ENCODE data around the gene WDR81. TPM values are rescaled to one million over a fixed set of nuclear protein-coding genes. Genes with fewer than 3 reads are reported as not detected.

The WDR81 gene
- total and polyA plus RNA-seq, 10 of the 15 experiments (the other 5 are each of a cell fraction or from before 2014, with no cell fraction given): 0.13 to 22.4 (median 7.3) TPM; not detected in 1

DNA sequence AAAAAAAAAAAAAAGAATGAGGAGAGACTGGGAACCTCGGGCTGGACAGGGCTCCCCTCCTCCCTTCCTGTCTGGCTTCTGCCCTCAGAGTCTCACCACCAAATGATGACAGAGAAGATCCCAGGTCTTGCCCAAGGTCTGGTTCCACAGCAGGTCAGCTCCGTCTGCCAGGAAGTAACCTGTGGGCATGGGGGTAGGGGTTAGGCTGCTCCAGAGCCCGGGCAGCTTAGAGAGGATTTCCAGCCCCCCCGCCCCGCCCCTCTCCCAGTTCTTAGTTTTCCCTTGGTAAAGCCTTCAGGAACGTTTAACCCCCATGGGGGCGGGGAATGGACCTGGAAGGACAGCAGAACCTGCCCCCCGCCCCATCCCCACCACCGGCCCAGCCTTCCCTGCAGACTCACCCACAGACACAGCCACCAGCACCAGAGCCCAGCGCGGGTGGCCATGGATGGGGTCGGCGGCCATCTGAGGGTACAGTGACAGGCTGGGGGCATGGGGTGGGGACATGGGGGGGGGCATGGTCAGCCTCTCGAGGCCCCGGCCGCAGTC is 15.0 kb upstream of the WDR81 start:
- Histone ChIP-seq H3K79me2 (ENCODE audit: control insufficient read depth, insufficient read depth, low read length) (no peaks in the 10 kb centered on the region), H4K20me1 (ENCODE audit: control insufficient read depth, insufficient read depth) (no peaks in the 10 kb centered on the region), H3K4me2 (ENCODE audit: control insufficient read depth, insufficient read depth) (peak overlapping the region; percentile 82; the same call in 1 of the 2 replicates), H3K9me3 (replicated peaks; ENCODE audit: control insufficient read depth, insufficient read depth, low read length) (no peaks in the 10 kb centered on the region), H2AFZ (ENCODE audit: control insufficient read depth, low read depth, low read length) (no peak overlapping the region), H3K36me3 (ENCODE audit: control insufficient read depth in 2 of 2, insufficient read depth in 2 of 2, low read length in 1 of 2) (peaks cover 0 to 7% of the 10 kb centered on the region in 2 experiments; a peak in 2 of 4 replicates), H3K4me3 (peak overlapping the region; percentile 63; the same call in 1 of the 2 replicates), H3K27ac (ENCODE audit: control insufficient read depth, insufficient read depth) (no peak overlapping the region), H3K27me3 (replicated peaks in 1 of 2; ENCODE audit: control insufficient read depth in 2 of 2, insufficient read depth in 2 of 2, low read length in 1 of 2) (peaks cover 0 to 5% of the 10 kb centered on the region in 2 experiments; a peak in 2 of 4 replicates), H3K9ac (ENCODE audit: control insufficient read depth, insufficient read depth, low read length) (no peak overlapping the region), H3K4me1 (ENCODE audit: control insufficient read depth, insufficient read depth, low read length) (peaks cover 9% of the 10 kb centered on the region)
- BruUV-seq (replicated peaks): no TSS peak
- DNase-seq (ENCODE audit: low read depth, low spot score): no peak
- no peak for FAIRE-seq
- RAD21 ChIA-PET (ENCODE audit: unreplicated experiment): no interaction called here
- ATAC-seq: peak; percentile 16
- 35% methylated on average over 5 of the region's 16 CpGs for WGBS (ENCODE audit: insufficient coverage, insufficient replicate concordance, low lambda C conversion rate, missing lambda C conversion rate)
- intact Hi-C loops (cut with micrococcal nuclease; ENCODE audit: unreplicated experiment) (no loop called here), in situ Hi-C loops (cut with MboI) (no loop called here)
- SMC1A ChIA-PET (ENCODE audit: uncharacterized antibody, unreplicated experiment): no interaction called here
- TF ChIP-seq BCL11A (IDR thresholded peaks at IDR 0.05; ENCODE audit: low read depth, low read length) (no peak), BCLAF1 (IDR thresholded peaks at IDR 0.05) (no peak), NFYB (IDR thresholded peaks at IDR 0.05; ENCODE audit: insufficient read depth, low read depth, low read length) (no peak), ZNF384 (IDR thresholded peaks at IDR 0.05; ENCODE audit: borderline replicate concordance, low read depth, low read length) (no peak), HDAC6 (IDR thresholded peaks at IDR 0.05; ENCODE audit: unreplicated experiment) (no peak)
- POLR2A ChIA-PET: no interaction called here
- CTCF ChIA-PET: interaction anchor here (0.7 to 1.0 kb wide), 3 partner anchors 9 to 76 kb away, joined by 3 to 5 read pairs (median 4); no protein-coding TSS in a partner anchor

All from GM12878 (cell line).